Spleen (tissue), 11 donors: ENCODE measurements around the gene MSI2. TPM values are rescaled to one million over a fixed set of nuclear protein-coding genes. Genes with fewer than 3 reads are reported as not detected.

Source experiments
- DNase-seq: peaks from one replicate; pipeline ENCODE4 v3.0.0-alpha.2; 2020
- H3K27ac ChIP-seq, 8 donors: fragments of 200-600 bp; sonication (generic) in 7 of 8; 1 replicate in 4 of 8; 2 replicates in 4 of 8; pipeline versions ENCODE4 v1.5.0 to v1.8.0; 2016 to 2021; ENCODE audit warnings: inconsistent platforms in 4 of 8, mild to moderate bottlenecking in 4 of 8, moderate library complexity in 1 of 8
- H3K27me3 ChIP-seq, 7 donors: fragments of 200-600 bp; sonication (generic) in 6 of 7; replicated peaks in 1 of 7; 1 replicate in 4 of 7; 2 replicates in 3 of 7; pipeline versions ENCODE4 v1.5.0 to v1.8.0; 2016 to 2021; ENCODE audit warnings: inconsistent platforms in 3 of 7, mild to moderate bottlenecking in 1 of 7
- H3K36me3 ChIP-seq, 6 donors: fragments of 200-600 bp; sonication (generic) in 5 of 6; 1 replicate in 4 of 6; 2 replicates in 2 of 6; pipeline versions ENCODE4 v1.5.0 to v1.8.0; 2016 to 2021; ENCODE audit warnings: inconsistent platforms in 2 of 6
- H3K4me1 ChIP-seq, 6 donors: fragments of 200-600 bp; sonication (generic) in 5 of 6; 1 replicate in 3 of 6; 2 replicates in 3 of 6; pipeline versions ENCODE4 v1.5.0 to v1.8.0; 2016 to 2021; ENCODE audit warnings: inconsistent platforms in 3 of 6
- H3K4me3 ChIP-seq, 8 donors: fragments of 200-600 bp; sonication (generic) in 7 of 8; 1 replicate in 4 of 8; 2 replicates in 4 of 8; pipeline versions ENCODE4 v1.5.0 to v1.8.0; 2016 to 2021; ENCODE audit warnings: inconsistent platforms in 4 of 8, mild to moderate bottlenecking in 4 of 8, moderate library complexity in 2 of 8
- H3K9me3 ChIP-seq, 8 donors: fragments of 200-600 bp; sonication (generic) in 7 of 8; 1 replicate in 4 of 8; 2 replicates in 4 of 8; pipeline versions ENCODE4 v1.5.0 to v1.8.0; 2016 to 2021; ENCODE audit warnings: inconsistent platforms in 4 of 8
- POLR2A ChIP-seq, 3 donors: fragments of 450-650 bp; IDR thresholded peaks; one replicate each; pipeline ENCODE4 v1.5.1; 2017; ENCODE audit warnings: antibody characterized with exemption in 3 of 3, mild to moderate bottlenecking in 1 of 3
- POLR2AphosphoS5 ChIP-seq, 3 donors: sonication (generic); formaldehyde crosslinking; IDR thresholded peaks; one replicate each; pipeline ENCODE4 v1.5.1; 2017; ENCODE audit warnings: antibody characterized with exemption in 3 of 3
- WGBS, 5 donors: extraction: QIAGEN DNeasy Blood & Tissue Kit in 3 of 5; methylation state at CpG; one replicate each; pipeline versions ENCODE4 v1.1.5 to v1.1.7; 2013 to 2018; 5-methylcytosine and 5-hydroxymethylcytosine counted together
- intact Hi-C: fragments of 100-400 bp; cut with DNase I; formaldehyde crosslinking; loops from one replicate; pipeline ENCODE4 v1.15.0; 2023; ENCODE audit warnings: low total_unique reads
- polyA plus RNA-seq, 3 donors: library from polyadenylated mRNA; stranded (reverse); fragments of 200-250 nt; gene quantifications; one replicate each; pipeline ENCODE4 v1.2.1, GENCODE V29; 2013
- total RNA-seq, 7 donors: library from RNA; depleted of rRNA in 3 of 7; stranded (reverse); fragments of >200 nt in 3 of 7; fragmentation: NEBNext Ultra II Directional in 4 of 7; extraction: Animal tissue kit (Norgen Biotek cat#: 25700) in 4 of 7; gene quantifications; one replicate each; pipeline versions ENCODE4 v1.1.0 to v1.2.1, GENCODE V29; 2016 to 2021
- TF ChIP-seq, protein P1 (sequence below), 11 experiments: fragments of 200-600 bp in 7 of 11; fragments of 450-650 bp in 4 of 11; sonication (generic) in 4 of 11; IDR thresholded peaks in 8 of 11; conservative IDR thresholded peaks in 3 of 11; 1 replicate in 7 of 11; 2 replicates in 4 of 11; pipeline versions ENCODE4 v1.4.0 to v1.8.0; 2016 to 2021; ENCODE audit warnings: antibody characterized with exemption in 11 of 11, inconsistent platforms in 4 of 11, mild to moderate bottlenecking in 1 of 11
- donor health status: healthy with polysubstance abuse.
- donor health status: DM: no; HTN: no; CAD: no; lungs with moderate emphysema.
- donor health status: DM: no; HTN: no; CAD: no.
- donor health status: Bipolar disorder and iron deficiency.
- donor health status: healthy.
- donor health status: DM: no; HTN: no; CAD: no.
- donor health status: DM: yes; HTN: yes; CAD: no.

MSI2 gene
- total and polyA plus RNA-seq, 10 donors = 9.8 to 131 (median 64.7) TPM

DNA sequence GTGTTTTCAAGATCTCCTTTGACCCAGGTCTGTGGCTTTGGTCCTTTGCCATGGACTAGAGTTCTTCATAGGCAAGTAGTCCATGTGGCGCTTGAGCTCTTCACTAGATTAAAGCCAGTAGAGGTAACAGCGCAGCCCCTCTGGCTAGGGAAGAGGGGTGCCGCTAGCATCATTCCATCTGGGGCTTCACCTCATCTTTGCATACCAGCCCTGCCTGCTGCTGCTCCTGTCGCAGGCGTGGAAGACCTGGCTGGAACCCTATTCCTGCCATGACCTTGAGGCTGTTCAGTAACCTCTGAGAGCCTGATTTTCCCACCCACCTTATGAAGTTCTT lies 198.4 kb downstream of the MSI2 start:
- Histone ChIP-seq H3K27ac (peak overlapping the region in 7 of 8 donors; percentile 19 to 72 (median 69)), H3K27me3 (no peaks in the 10 kb centered on the region), H3K4me3 (peak overlapping the region in 1 of 8 donors; percentile 23), H3K9me3 (no peaks in the 10 kb centered on the region), H3K4me1 (peaks cover 28 to 84% (median 53%) of the 10 kb centered on the region in 6 donors), H3K36me3 (no peaks in the 10 kb centered on the region)
- 70 to 86% (median 73%) methylated on average over 3 to 5 of the region's 5 CpGs for WGBS, 5 donors
- TF ChIP-seq, protein P1, sequence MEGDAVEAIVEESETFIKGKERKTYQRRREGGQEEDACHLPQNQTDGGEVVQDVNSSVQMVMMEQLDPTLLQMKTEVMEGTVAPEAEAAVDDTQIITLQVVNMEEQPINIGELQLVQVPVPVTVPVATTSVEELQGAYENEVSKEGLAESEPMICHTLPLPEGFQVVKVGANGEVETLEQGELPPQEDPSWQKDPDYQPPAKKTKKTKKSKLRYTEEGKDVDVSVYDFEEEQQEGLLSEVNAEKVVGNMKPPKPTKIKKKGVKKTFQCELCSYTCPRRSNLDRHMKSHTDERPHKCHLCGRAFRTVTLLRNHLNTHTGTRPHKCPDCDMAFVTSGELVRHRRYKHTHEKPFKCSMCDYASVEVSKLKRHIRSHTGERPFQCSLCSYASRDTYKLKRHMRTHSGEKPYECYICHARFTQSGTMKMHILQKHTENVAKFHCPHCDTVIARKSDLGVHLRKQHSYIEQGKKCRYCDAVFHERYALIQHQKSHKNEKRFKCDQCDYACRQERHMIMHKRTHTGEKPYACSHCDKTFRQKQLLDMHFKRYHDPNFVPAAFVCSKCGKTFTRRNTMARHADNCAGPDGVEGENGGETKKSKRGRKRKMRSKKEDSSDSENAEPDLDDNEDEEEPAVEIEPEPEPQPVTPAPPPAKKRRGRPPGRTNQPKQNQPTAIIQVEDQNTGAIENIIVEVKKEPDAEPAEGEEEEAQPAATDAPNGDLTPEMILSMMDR (IDR thresholded peaks at IDR 0.05 in 8 of 11, conservative IDR thresholded peaks at IDR 0.05 in 3 of 11) = no peak
- no peak for TF ChIP-seq POLR2A (IDR thresholded peaks at IDR 0.05)
- TF ChIP-seq POLR2AphosphoS5 (IDR thresholded peaks at IDR 0.05) = no peak
- DNase-seq = no peak
- intact Hi-C loops = no loop called here

DNA sequence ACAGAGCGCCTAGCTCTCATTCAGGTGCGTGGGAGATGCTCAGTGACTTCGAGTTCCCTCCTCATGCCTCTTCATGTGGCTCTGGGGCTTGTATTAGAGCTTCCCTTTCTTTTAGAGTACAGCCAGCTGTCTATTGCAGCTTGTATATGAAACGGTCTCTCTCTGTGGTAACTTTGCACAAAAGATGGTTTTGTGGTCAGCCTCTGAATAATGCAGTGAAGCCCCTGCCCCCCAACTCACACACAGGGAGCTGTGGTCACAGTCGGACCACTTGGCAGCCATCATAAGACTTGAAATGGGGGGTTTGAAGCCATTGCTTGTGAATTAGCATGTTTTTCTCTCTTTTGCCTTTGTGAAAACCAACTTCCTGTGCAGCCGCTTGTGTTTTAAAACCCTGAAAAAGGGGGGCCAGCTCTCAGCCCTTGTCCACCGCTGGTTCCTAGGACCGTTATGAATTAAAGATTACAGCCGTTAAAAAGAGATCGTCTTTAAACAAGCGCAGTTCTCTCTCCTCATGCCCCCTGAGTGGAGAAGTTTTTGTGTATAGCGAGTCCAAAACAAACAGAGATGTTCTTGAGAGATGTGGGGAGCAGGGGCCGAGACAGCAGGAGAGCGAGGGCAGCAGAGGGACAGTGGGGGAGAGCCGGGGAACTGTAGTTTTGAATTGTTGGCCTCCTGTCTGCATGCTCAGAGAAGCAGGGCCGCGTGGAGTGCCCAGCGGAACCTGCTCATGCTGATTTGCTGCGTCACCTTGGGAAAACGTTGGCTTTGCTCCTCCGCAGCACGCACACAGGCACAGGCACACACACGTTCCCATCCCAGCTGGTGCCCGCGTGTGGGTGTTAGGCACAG lies 199.0 kb downstream of the MSI2 start:
- intact Hi-C loops = no loop called here
- peaks cover 28 to 84% (median 53%) of the 10 kb centered on the region in 6 donors for H3K4me1 ChIP-seq

DNA sequence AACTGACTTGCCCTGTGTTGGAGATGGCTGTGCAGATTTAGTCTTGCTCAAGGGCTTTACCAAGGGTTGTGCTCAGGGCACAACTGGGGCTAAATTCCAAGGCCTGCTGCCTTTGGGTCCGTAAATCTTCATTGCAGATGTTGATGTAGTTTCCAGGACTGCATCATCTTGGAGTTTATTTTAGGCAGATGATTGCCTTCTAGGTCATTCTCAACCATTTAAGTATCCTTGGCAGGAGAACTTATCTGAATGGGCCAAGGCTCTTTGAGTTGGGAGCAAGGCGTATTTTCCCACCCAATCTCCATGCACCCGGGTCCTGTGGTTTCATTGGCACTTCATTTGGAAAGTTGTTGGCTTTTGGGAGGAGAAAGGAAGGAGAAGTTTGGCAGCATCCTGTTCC lies 200.3 kb downstream of the MSI2 start:
- H3K9me3 ChIP-seq = no peaks in the 10 kb centered on the region
- no peaks in the 10 kb centered on the region for H3K36me3 ChIP-seq
- DNase-seq = no peak
- 69 to 87% (median 80%) methylated on average over 3 of the region's 3 CpGs for WGBS, 5 donors
- H3K4me1 ChIP-seq = peaks cover 23 to 85% (median 54%) of the 10 kb centered on the region in 6 donors
- H3K4me3 ChIP-seq = no peak overlapping the region
- intact Hi-C loops = no loop called here
- no peaks in the 10 kb centered on the region for H3K27me3 ChIP-seq
- H3K27ac ChIP-seq = peak overlapping the region in 3 of 8 donors; percentile 69 to 71 (median 70)
- TF ChIP-seq POLR2A (IDR thresholded peaks at IDR 0.05) = no peak
- TF ChIP-seq, protein P1 (IDR thresholded peaks at IDR 0.05 in 8 of 11, conservative IDR thresholded peaks at IDR 0.05 in 3 of 11) = no peak
- peak in 1 of 3 donors; percentile 39 for TF ChIP-seq POLR2AphosphoS5 (IDR thresholded peaks at IDR 0.05)

More for the DNA sequence above, 199.0 kb downstream of the MSI2 start:
- TF ChIP-seq POLR2AphosphoS5 (IDR thresholded peaks at IDR 0.05) (peak in 1 of 3 donors; percentile 24), POLR2A (IDR thresholded peaks at IDR 0.05) (no peak)
- peak overlapping the region in 7 of 8 donors; percentile 19 to 72 (median 69) for H3K27ac ChIP-seq
- H3K36me3 ChIP-seq = no peaks in the 10 kb centered on the region
- 22 to 40% (median 28%) methylated on average over 25 of the region's 25 CpGs for WGBS, 5 donors
- peak overlapping the region in 1 of 8 donors; percentile 23 for H3K4me3 ChIP-seq
- H3K9me3 ChIP-seq = no peaks in the 10 kb centered on the region
- H3K27me3 ChIP-seq = no peaks in the 10 kb centered on the region
- DNase-seq = no peak

DNA sequence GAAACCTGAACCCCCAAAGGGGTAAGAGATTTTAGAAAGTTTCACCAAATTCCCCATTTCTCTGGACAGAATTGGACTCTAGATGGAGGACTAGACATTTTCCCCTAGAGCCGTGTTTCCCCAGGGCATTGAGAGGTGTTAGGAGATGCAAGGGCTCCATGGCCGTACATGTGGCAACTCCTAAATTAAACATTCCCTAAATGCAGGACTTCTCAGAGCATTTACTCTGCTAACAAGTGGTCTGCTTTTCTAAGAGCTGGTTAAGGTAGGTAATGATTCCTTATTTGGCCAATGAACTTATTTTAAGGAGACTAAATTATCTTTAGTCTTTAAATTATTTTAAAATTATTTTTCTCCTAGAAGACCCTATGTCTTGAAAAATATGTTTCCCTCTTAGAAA lies 200.9 kb downstream of the MSI2 start:
- WGBS, 5 donors = 83 to 94% (median 88%) methylated on average over 2 of the region's 2 CpGs
- no peak for DNase-seq
- H3K36me3 ChIP-seq = no peaks in the 10 kb centered on the region
- H3K9me3 ChIP-seq = no peaks in the 10 kb centered on the region
- intact Hi-C loops = no loop called here
- TF ChIP-seq POLR2AphosphoS5 (IDR thresholded peaks at IDR 0.05) (no peak), POLR2A (IDR thresholded peaks at IDR 0.05) (no peak)
- TF ChIP-seq, protein P1 (IDR thresholded peaks at IDR 0.05 in 8 of 11, conservative IDR thresholded peaks at IDR 0.05 in 3 of 11) = no peak
- H3K4me3 ChIP-seq = no peak overlapping the region
- peaks cover 21 to 85% (median 54%) of the 10 kb centered on the region in 6 donors for H3K4me1 ChIP-seq
- peak overlapping the region in 1 of 8 donors; percentile 4 for H3K27ac ChIP-seq
- no peaks in the 10 kb centered on the region for H3K27me3 ChIP-seq
